ENCODE results near the gene JAK1. TPM values are rescaled to one million over a fixed set of nuclear protein-coding genes. Genes with fewer than 3 reads are reported as not detected.

The JAK1 gene
- total and polyA plus RNA-seq, 2 of the 8 experiments (the other 6 are each of a cell fraction or from before 2014, with no cell fraction given): 7.8 to 24.5 TPM

DNA sequence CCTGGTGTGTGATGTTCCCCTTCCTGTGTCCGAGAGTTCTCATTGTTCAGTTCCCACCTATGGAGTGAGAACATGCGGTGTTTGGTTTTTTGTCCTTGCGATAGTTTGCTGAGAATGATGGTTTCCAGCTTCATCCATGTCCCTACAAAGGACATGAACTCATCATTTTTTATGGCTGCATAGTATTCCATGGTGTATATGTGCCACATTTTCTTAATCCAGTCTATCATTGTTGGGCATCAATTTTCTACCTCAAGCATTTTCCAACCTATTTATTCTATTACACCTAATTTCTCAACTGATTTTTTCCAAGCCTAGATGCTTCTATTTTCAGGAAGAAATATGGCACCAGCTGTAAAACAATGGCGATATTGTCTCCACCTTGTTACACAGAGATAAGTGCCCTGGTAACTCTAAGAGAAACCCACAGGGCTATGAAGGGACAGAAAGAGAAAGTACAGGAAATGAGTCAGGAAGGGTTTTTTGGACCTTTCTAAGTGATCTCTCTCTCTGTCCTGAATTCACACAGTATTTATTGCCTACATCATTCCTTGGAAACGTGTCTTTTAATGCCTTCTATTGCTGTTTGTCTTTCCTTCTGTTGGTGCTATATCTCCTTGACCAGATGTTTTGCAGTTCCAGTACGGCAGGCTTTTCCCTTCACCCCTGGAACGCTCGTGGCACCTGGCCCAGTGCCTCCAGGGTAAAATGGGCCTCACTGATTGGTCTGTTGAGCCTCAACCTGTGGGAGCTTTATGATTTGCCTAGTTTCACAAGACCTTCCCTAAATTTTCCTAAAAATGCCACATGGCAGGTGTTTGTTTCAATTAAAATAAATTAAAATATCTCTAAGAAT, 14.6 kb upstream of the JAK1 start (continued):
- TF ChIP-seq KDM5A (IDR thresholded peaks at IDR 0.05; ENCODE audit: low read length) (no peak), SIX5 (IDR thresholded peaks at IDR 0.05; ENCODE audit: low read depth, low read length) (no peak), ASH2L (IDR thresholded peaks at IDR 0.05; ENCODE audit: low read length) (no peak), CEBPB (IDR thresholded peaks at IDR 0.05; ENCODE audit: low read depth, low read length) (no peak), KDM4A (IDR thresholded peaks at IDR 0.05; ENCODE audit: low read depth, low read length, severe bottlenecking) (no peak)

All from H1 (cell line).